Activated naive CD8-positive, alpha-beta T cell treated with anti-CD3 and anti-CD28 coated beads, Interleukin-2, amount 50 U/mL, for 24 hours (primary cell): ENCODE measurements around the gene EXD2.

Source experiments
- ATAC-seq: fragments of 150-1000 bp; cut with Tn5 transposase; one replicate; pipeline ENCODE4 v1.10.0; 2021
- DNase-seq: peaks from one replicate; pipeline ENCODE4 v3.0.0; 2021
- H3K27ac Mint-ChIP-seq: one replicate; pipeline ENCODE4 v1.8.0; 2021; ENCODE audit warnings: mild to moderate bottlenecking, mixed read lengths
- H3K27me3 Mint-ChIP-seq: one replicate; pipeline ENCODE4 v1.8.0; 2021; ENCODE audit warnings: mixed read lengths
- H3K36me3 Mint-ChIP-seq: one replicate; pipeline ENCODE4 v1.8.0; 2021; ENCODE audit warnings: low read depth, mixed read lengths
- H3K4me1 Mint-ChIP-seq: one replicate; pipeline ENCODE4 v1.8.0; 2021; ENCODE audit warnings: mixed read lengths
- H3K4me3 Mint-ChIP-seq: one replicate; pipeline ENCODE4 v1.8.0; 2021; ENCODE audit warnings: mild to moderate bottlenecking, moderate library complexity, mixed read lengths
- H3K9me3 Mint-ChIP-seq: one replicate; pipeline ENCODE4 v1.8.0; 2021; ENCODE audit warnings: mixed read lengths

Gene EXD2

DNA sequence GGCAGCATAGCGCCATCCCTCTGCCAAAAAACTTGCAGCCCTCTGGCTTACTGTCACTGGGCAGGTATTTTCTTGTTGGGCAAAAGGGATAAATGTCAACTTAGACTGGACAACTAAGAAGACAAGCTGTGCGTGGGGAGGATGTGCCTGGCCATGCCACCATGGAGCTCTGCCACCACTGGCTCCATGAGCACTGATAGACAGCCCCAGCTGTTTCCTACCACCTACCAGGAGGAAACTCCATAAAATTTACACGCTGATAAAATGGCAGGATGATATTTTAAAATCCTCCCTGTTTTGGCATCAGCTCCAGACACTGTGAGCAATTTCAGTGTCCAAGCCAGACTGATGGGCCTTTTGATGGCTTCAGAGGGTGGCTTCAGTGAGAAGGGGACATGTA is 61.6 kb downstream of the EXD2 start:
- H3K9me3 Mint-ChIP-seq = no peaks in the 10 kb centered on the region
- no peak overlapping the region for H3K4me3 Mint-ChIP-seq
- H3K4me1 Mint-ChIP-seq = no peaks in the 10 kb centered on the region
- ATAC-seq (no peak), DNase-seq (no peak)
- H3K27me3 Mint-ChIP-seq = peaks cover 17% of the 10 kb centered on the region
- no peaks in the 10 kb centered on the region for H3K36me3 Mint-ChIP-seq
- H3K27ac Mint-ChIP-seq = no peak overlapping the region

DNA sequence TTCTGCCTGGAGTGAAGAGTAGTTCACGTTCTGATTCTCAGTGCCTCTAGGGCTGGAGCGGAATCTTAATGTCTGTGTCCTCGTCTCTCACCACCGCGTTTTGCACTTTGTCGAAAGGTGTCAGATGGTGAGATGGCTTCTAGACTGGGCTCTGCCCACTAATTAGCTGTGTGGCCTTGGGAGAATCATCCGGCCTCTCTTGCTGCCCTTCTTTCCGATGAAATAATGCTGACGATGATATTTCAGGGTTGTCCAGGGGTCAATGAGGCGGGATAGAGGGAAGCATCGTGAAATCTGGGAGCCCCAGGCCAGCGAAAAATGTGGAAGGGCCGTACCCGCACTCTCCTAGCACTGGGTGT is 67.8 kb downstream of the EXD2 start:
- H3K9me3 Mint-ChIP-seq = no peaks in the 10 kb centered on the region
- H3K36me3 Mint-ChIP-seq = no peaks in the 10 kb centered on the region
- H3K27ac Mint-ChIP-seq = no peak overlapping the region
- peak overlapping the region; percentile 2 for H3K4me3 Mint-ChIP-seq
- peaks cover 5% of the 10 kb centered on the region for H3K4me1 Mint-ChIP-seq
- peaks cover 59% of the 10 kb centered on the region for H3K27me3 Mint-ChIP-seq
- DNase-seq (no peak), ATAC-seq (no peak)

DNA sequence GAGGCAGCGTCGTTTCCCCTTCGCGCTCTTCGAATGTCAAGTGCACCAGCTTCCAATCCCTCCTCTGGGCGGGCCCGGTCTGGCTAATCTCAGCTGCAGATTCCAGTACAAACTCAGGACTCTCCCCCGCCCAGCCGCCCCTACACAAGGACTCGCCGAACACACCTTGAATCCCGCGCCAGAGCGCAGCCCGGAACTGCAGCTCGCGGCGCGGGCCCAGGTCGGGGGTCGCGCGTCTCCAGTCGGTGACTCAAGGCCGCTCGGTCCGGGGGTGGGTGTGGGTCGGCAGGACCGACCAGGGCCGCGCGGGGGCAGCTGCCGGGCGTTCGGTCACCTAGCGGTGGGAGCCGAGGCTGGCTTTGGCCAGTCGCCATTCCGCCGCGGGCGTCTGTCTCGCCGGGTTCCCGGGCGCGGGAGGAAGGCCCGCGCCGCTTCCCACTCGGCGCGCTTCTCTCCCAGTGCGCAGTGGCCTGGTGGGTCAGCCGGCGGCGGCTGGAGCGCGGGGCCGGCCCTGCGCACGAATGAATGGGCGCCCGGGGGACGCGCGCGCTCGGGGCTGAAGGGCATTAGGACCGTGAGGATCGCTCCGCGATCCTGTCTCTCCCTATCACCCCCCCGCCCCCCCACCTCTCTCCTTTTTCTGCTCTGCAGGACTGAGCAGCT is 68.4 kb downstream of the EXD2 start, which contains the start of gene GALNT16:
Gene GALNT16, plus strand, starts transcription at position 632 of the 663 bp plus-strand sequence. CDS start 133 bp downstream, outside the sequence.
- Mint-ChIP-seq H3K4me1 (peaks cover 5% of the 10 kb centered on the region), H3K27ac (no peak within 1 kb of the TSS), H3K4me3 (peak within 1 kb of the TSS; percentile 63), H3K27me3 (peaks cover 56% of the 10 kb centered on the region), H3K36me3 (no peaks in the 10 kb centered on the region), H3K9me3 (no peaks in the 10 kb centered on the region)
- DNase-seq (no peak), ATAC-seq (no peak)

- Mint-ChIP-seq H3K27ac (no peak overlapping the region), H3K27me3 (peaks cover 56% of the 10 kb centered on the region), H3K36me3 (no peaks in the 10 kb centered on the region), H3K4me3 (peak overlapping the region; percentile 63), H3K9me3 (no peaks in the 10 kb centered on the region), H3K4me1 (peaks cover 5% of the 10 kb centered on the region)
- DNase-seq = no peak
- ATAC-seq = no peak
Observed at GRCh38 chr14:69260190-69260860, 69.0 kb downstream of the EXD2 start.

DNA sequence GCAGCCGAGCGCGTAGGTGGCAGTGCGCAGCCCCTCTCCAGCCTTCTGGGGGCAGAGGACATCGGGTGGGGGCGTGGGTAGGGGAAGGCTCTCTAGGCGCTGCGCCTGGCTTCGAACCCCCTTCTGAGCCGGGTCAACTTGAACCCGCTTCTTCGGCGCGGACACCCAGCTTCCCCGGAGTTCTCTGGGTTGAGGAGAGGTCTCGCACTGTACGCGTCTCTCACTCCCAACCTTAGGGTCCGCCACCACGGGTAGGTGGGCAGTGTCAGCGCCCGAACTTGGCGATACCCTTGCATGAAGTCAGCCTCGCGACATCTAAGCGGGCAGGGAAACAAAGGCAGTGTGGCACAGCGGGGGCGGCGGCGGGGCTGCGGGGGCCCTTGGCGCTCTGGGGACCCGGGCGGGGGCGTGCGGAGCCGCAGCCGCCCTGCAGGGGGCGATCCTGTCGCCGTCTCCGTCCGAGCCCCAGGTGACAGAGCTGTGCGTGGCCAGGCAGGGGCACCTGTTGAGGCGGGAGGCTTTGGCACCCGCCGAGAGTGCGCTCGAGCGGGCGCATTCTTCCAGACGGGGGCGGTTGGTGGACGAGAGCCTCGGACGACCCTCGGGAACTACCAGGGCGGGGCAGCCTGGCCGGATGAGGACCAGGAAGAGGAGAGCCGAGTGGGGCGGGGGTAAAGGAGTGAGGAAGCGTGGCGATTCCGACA is 69.7 kb downstream of the EXD2 start:
- peak; percentile 55 for DNase-seq
- peaks cover 5% of the 10 kb centered on the region for H3K4me1 Mint-ChIP-seq
- H3K27me3 Mint-ChIP-seq = peaks cover 56% of the 10 kb centered on the region
- H3K9me3 Mint-ChIP-seq = no peaks in the 10 kb centered on the region
- peak; percentile 70 for ATAC-seq
- H3K36me3 Mint-ChIP-seq = no peaks in the 10 kb centered on the region
- no peak overlapping the region for H3K27ac Mint-ChIP-seq
- peak overlapping the region; percentile 49 for H3K4me3 Mint-ChIP-seq

GRCh38 chr14:69261761-69262331 is 70.5 kb downstream of the EXD2 start:
- DNase-seq = no peak
- no peaks in the 10 kb centered on the region for H3K9me3 Mint-ChIP-seq
- no peak for ATAC-seq
- no peak overlapping the region for H3K27ac Mint-ChIP-seq
- H3K4me1 Mint-ChIP-seq = peaks cover 5% of the 10 kb centered on the region
- H3K27me3 Mint-ChIP-seq = peaks cover 54% of the 10 kb centered on the region
- no peaks in the 10 kb centered on the region for H3K36me3 Mint-ChIP-seq
- H3K4me3 Mint-ChIP-seq = peak overlapping the region; percentile 49

- no peaks in the 10 kb centered on the region for H3K9me3 Mint-ChIP-seq
- peaks cover 49% of the 10 kb centered on the region for H3K27me3 Mint-ChIP-seq
- DNase-seq (no peak), ATAC-seq (no peak)
- no peak overlapping the region for H3K4me3 Mint-ChIP-seq
- peaks cover 5% of the 10 kb centered on the region for H3K4me1 Mint-ChIP-seq
- H3K36me3 Mint-ChIP-seq = no peaks in the 10 kb centered on the region
- H3K27ac Mint-ChIP-seq = no peak overlapping the region
Observed at GRCh38 chr14:69262516-69262915, 71.2 kb downstream of the EXD2 start.

DNA sequence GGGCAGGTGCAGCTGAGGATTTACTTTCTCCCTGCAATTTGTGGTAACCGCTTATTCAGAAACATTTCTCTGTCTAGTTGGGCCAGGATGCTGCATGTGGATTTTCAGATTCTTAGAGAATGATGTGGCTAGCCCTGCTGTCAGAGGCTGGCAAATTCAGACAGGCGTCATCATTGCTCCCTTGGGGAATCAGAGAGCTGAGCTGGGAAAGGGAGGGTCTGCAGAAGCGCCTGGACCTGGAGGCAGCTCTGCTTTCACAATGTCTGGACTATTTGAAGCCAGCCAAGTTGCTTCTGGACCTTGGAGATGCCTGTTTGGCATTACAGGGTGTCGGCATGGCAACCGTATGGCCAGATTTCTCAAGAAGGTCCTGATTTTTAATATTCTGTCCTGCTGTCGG is 72.1 kb downstream of the EXD2 start:
- Mint-ChIP-seq H3K4me3 (no peak overlapping the region), H3K36me3 (no peaks in the 10 kb centered on the region), H3K27ac (no peak overlapping the region), H3K9me3 (no peaks in the 10 kb centered on the region), H3K4me1 (peaks cover 5% of the 10 kb centered on the region), H3K27me3 (peaks cover 41% of the 10 kb centered on the region)
- DNase-seq = no peak
- no peak for ATAC-seq

- Mint-ChIP-seq H3K27ac (no peak overlapping the region), H3K36me3 (no peaks in the 10 kb centered on the region), H3K27me3 (peaks cover 37% of the 10 kb centered on the region), H3K4me1 (peaks cover 5% of the 10 kb centered on the region), H3K4me3 (no peak overlapping the region), H3K9me3 (no peaks in the 10 kb centered on the region)
- no peak for DNase-seq
- no peak for ATAC-seq
Observed at GRCh38 chr14:69263771-69264170, 72.5 kb downstream of the EXD2 start.

GRCh38 chr14:69266572-69267345 is 75.5 kb downstream of the EXD2 start:
- no peaks in the 10 kb centered on the region for H3K9me3 Mint-ChIP-seq
- no peak for DNase-seq
- no peak for ATAC-seq
- H3K4me1 Mint-ChIP-seq = no peaks in the 10 kb centered on the region
- no peaks in the 10 kb centered on the region for H3K36me3 Mint-ChIP-seq
- no peak overlapping the region for H3K4me3 Mint-ChIP-seq
- peaks cover 21% of the 10 kb centered on the region for H3K27me3 Mint-ChIP-seq
- H3K27ac Mint-ChIP-seq = no peak overlapping the region

DNA sequence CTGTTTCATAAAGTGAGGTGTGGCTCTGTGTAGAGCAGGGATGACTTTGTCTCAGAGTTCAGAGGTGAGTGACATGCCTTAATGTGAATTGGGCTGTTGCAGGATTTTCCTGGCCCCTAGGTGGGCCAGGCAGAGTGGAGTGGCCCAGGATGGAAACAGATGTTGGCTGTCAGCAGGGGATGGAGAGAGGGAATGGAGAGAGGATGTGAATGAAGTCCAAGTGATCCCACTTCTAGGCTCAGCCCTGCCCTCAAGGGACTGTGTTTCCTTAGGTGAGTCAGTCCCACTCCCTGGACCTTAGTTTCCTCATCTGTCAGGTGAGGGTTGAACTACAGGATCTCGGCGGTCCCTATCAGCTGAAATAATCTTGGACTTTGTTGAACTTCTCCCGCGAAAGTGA is 76.2 kb downstream of the EXD2 start:
- ATAC-seq = no peak
- Mint-ChIP-seq H3K27ac (no peak overlapping the region), H3K9me3 (no peaks in the 10 kb centered on the region)

GRCh38 chr14:69268223-69268622 is 76.9 kb downstream of the EXD2 start:
- DNase-seq (no peak), ATAC-seq (no peak)
- peaks cover 14% of the 10 kb centered on the region for H3K27me3 Mint-ChIP-seq
- no peaks in the 10 kb centered on the region for H3K4me1 Mint-ChIP-seq
- no peak overlapping the region for H3K4me3 Mint-ChIP-seq
- no peak overlapping the region for H3K27ac Mint-ChIP-seq
- no peaks in the 10 kb centered on the region for H3K36me3 Mint-ChIP-seq
- H3K9me3 Mint-ChIP-seq = no peaks in the 10 kb centered on the region

More for the DNA sequence above, 76.2 kb downstream of the EXD2 start:
- Mint-ChIP-seq H3K36me3 (no peaks in the 10 kb centered on the region), H3K4me3 (no peak overlapping the region), H3K4me1 (no peaks in the 10 kb centered on the region), H3K27me3 (peaks cover 14% of the 10 kb centered on the region)
- DNase-seq = no peak

- H3K27me3 Mint-ChIP-seq = peaks cover 11% of the 10 kb centered on the region
- H3K27ac Mint-ChIP-seq = no peak overlapping the region
- ATAC-seq = no peak
- no peak for DNase-seq
- H3K9me3 Mint-ChIP-seq = no peaks in the 10 kb centered on the region
- no peaks in the 10 kb centered on the region for H3K36me3 Mint-ChIP-seq
- H3K4me3 Mint-ChIP-seq = no peak overlapping the region
- H3K4me1 Mint-ChIP-seq = no peaks in the 10 kb centered on the region
Observed at GRCh38 chr14:69268763-69269162, 77.5 kb downstream of the EXD2 start.

DNA sequence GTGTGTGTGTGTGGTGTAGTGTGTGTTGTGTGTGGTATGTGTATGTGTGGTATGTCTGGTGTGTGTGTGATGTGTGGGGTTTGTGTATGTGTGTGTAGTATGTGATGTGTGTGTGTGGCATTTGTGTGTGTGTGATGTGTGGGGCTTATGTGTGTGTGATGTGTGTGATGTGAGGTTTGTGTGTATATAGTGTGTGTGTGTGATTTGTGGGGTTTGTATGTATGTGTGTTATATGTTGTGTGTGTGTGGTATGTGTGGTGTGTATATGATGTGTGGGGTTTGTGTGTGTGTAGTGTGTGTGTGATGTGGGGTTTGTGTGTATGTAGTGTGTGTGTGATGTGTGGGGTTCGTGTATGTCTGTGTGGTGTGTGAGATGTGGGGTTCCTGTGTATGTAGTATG is 78.1 kb downstream of the EXD2 start:
- Mint-ChIP-seq H3K27me3 (peaks cover 8% of the 10 kb centered on the region), H3K4me1 (no peaks in the 10 kb centered on the region), H3K4me3 (no peak overlapping the region), H3K27ac (no peak overlapping the region), H3K9me3 (no peaks in the 10 kb centered on the region), H3K36me3 (no peaks in the 10 kb centered on the region)
- ATAC-seq (no peak), DNase-seq (no peak)
